GM18498 (cell line): Measurements from ENCODE around the gene MPPED1.

ENCODE experiments used
- ATAC-seq: cut with Tn5 transposase; IDR thresholded peaks from one replicate; pipeline ENCODE4 v1.9.1; 2021; ENCODE audit warnings: mild to moderate bottlenecking, moderate library complexity; ENCODE audit not compliant: unreplicated experiment

The MPPED1 gene

DNA sequence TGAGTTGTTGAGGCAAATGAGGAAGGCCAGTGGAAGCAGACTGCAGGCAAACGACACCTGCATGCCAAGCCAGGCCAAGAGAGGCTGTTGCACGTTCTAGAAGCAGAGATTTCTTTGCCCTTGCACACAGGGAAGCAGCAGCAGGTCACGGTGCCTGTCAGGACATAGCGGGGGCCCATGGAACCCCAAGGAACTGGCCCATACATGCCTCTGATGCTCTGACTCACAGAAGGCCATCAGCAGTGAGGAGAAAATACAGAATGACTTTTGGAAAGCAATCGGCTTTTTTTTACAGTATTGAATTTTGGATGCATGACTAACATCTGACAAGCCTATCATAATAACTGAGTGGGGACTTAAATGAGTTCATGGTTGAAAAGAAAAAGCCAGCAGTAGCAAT is 123.9 kb downstream of the MPPED1 start:
- ATAC-seq = no peak

- no peak for ATAC-seq
Observed at GRCh38 chr22:43537019-43537585, 125.3 kb downstream of the MPPED1 start.

GRCh38 chr22:43539572-43540528 is 128.0 kb downstream of the MPPED1 start:
- ATAC-seq = no peak

DNA sequence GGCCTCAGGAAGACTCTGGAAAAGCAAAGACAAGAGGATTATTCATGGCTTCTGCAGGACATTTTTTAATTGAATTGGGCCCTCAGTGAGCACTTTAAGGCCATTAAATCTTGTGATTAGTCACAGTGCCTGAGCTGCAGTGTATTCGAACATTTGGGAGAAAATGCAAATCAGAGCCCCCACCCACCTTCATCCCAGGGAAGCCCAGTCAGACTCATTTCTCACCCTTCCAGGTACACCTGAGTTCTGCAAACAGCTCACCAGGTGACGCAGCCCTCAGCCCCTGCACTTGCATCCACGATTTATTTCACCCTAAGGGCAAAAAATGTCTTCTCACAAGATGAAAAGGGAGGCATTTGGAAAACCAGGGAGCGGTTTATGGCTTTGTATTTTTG is 128.7 kb downstream of the MPPED1 start:
- ATAC-seq = no peak

GRCh38 chr22:43541022-43541421 is 129.2 kb downstream of the MPPED1 start:
- ATAC-seq = no peak

DNA sequence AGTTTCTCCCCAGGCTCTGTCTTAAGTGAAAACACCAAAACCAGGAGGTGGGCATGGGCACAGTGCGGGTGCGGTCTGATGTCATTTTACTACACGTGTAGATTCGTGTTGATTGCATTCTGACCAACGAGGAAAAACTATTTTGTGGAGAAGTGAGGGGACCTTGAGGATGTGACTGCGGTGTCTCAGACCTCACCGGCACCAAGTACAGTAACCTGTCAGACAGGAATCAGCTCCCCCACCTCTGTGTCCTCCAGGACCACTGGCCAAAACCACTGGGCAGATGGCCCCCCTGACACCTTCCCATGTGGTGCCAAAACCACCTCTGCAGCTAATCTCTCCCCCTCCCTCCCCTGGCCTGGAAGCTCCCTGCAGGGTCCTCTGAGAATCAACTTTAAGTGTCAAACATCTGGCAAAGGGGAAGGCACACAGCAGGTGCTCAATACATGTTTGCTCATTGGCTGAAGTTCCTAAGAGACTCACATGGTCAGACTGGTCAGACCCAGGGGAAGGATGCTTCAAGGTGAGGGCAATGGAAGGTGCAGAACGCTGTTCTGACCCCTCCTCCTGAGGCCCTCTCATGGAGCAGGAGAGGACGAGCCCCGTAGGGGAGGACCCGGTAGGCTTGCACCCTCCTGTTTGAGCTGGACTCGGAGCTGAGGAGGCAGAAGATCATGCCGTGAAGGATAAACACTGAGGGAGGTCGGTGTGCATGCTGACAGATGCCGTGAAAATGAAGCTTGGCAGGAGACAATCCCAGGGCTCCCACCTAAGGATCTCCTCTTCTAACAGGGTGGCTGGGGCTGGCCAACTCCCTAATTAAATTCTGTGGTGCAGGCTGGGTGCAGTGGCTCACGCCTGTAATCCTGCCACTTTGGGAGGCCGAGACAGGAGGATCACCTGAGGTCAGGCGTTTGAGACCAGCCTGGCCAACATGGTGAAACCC is 129.9 kb downstream of the MPPED1 start:
- ATAC-seq = no peak

DNA sequence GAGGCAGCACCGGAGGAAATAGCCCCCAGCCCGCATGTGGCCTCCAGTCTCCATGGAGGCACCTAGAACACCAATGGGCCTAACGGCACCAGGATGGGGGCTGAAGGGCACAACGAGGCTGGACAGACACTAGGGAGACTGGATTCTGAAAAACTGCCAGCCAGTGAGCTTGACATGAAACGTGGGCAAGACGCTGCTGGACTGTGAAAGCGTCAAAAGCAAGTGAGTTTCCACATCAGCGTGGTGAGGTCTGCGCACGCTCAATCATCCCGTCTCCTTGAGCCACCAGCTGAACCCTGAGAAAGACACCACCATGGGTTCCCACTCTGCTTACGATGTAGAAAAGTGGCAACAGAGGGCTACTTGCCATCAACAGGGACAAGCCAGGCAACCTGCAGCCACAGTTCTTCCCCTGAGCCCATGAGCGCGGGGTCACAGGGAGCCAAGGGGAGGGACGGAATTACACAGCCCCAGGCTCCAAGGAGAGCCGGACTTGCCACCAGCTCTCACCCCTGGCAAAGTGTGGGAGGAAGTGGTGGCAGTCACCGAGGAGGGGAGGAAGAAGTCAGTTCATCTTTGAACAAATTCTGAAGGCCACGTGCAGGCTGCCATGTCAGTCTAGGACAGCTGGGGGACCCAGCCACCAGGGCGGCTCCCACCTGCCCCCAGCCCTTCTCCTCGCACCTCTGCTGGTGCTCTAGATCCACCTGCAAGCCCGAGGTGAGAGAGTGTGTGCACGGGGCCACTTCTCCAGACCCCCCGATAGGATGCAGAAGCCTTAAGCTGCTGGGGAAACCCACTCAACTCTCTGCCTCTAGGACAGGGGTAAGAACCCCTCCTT is 131.1 kb downstream of the MPPED1 start:
- no peak for ATAC-seq

DNA sequence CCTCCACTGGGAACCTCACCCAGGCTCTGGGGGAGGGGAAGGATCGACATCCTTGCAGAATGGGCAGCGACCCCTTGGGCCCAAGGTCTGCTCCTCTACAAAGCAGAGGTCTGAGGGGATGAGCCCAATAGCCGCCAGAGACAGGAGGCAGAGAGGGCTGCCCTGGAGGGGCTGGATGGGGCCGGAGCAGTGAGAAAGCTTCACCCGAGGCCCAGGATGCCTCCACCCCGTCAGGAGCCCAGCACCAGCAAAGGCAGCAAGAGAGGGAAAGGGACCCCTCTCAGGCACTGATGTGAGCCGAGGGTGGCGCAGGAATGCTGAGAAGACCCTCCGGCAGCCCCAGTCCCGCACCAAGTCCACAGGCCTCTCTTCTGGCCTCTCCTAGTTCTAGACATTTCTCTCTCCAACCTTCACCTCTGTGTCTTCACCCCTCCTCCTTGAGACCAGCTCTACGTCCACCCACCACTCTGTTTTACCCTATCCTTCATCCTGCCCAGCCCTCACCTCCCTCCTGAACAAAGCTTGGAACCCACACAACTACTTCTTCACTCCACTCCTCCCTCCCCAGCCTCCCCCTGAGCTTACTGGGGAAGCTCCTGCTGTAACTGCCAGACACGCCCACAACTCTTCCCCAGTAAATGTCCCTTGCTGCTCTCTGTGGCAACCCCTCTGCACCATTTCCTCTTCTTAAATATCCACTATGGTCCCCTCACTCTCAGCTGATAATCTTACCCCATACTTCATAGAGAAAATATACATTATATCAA is 131.9 kb downstream of the MPPED1 start:
- ATAC-seq = no peak

- ATAC-seq = no peak
Observed at GRCh38 chr22:43544289-43544673, 132.5 kb downstream of the MPPED1 start.

DNA sequence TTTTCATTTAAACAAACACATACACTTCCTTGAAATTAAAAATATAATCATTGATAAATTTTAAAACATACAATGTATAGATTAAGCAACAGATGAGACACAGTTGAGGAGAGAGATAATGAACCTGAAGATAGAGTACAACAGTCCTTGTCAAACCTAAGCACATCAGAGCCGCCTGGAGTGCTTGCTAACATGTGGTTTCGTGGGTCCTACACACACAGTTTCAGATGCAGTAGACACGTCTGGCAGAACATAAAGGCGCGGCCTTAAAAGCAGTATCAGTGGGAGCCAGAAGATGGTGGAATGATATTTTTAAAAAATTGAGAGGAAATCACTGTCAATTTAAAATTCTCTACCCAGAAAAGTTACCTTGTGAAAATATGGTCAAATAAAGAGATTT is 134.4 kb downstream of the MPPED1 start:
- no peak for ATAC-seq

DNA sequence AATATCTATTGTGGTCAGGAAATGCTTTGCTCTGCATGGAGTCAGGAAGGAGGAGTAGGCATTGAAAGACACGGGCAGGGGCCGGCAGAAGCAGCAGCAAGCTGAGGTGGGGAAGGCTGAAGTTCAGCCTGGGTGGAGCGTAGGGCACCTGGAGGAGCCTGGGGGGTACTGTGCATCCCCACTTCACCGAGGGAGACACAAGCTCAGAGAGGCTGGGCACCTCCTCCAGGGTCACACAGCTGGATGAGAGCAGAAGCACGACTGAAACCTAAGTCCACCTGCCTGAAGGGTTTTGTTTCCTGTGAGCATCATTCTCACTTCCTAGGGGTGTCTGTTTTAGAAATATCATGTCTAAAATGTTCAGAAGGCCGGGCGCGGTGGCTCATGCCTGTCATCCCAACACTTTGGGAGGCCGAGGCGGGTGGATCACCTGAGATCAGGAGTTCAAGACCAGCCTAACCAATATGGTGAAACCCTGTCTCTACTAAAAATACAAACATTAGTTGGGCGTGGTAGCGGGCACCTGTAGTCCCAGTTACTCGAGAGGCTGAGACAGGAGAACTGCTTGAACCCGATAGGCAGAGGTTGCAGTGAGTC is 138.3 kb downstream of the MPPED1 start:
- no peak for ATAC-seq

DNA sequence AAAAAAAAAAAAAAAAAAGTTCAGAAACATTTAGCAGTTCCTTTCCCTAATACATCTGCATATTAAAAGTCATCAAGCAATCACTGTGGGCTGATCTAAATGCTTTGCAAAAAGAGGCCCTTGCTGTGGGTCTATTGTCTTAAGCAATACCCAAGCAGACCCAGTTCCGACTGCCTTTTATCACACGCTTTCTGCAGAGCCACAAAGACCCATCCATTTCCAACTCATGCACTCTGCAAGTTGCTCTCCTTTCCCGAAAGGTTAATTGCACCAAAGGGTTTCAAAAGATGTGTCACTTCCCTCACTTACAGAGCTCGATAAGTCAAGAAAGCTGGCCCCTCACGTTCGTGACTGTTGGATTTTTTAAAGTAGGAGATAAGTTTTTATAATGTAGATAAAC is 138.9 kb downstream of the MPPED1 start:
- ATAC-seq = no peak

GRCh38 chr22:43553451-43554258 is 141.8 kb downstream of the MPPED1 start:
- no peak for ATAC-seq

DNA sequence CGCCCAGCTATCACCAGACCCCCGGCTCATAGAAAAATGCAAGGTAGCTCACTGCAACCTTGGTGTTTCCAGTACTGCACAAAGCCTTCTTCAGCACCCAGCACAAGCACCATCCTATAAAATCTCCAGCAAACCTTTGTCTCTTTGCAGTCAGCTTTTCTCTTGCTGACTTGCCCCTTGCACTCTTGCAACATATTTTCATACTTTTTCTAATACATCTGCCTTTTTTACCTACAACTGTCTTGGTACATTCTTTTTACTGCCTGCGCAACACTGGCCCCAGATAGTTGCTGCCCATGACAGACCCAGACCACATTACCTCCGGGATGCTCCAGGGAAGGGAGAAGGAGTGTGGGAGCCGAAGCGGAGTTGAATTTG is 142.4 kb downstream of the MPPED1 start:
- no peak for ATAC-seq

GRCh38 chr22:43554694-43555365 is 143.0 kb downstream of the MPPED1 start:
- ATAC-seq = no peak

- ATAC-seq = no peak
Observed at GRCh38 chr22:43555561-43556515, 144.0 kb downstream of the MPPED1 start.
